H1 (cell line): ENCODE measurements around the gene DLK1. TPM values are rescaled to one million over a fixed set of nuclear protein-coding genes. Genes with fewer than 3 reads are reported as not detected.

Experiments used
- CTCF ChIA-PET: fragments of 300-600 bp; sonication (Branson Sonifier 250); formaldehyde crosslinking; loops from one replicate; lab custom pipeline; 2021; ENCODE audit not compliant: partially characterized antibody; lab: Charles Lee
- POLR2A ChIA-PET: fragments of 300-600 bp; sonication (Branson Sonifier 250); formaldehyde crosslinking; loops from one replicate; lab custom pipeline; 2021; ENCODE audit warnings: inconsistent platforms; ENCODE audit not compliant: partially characterized antibody; lab: Charles Lee
- DNase-seq, 2 experiments: peaks; one replicate each; pipeline versions ENCODE4 v3.0.0 to v3.0.0-alpha.2; 2010 to 2022; ENCODE audit warnings: low spot score in 2 of 2, low read depth in 1 of 2, mixed read lengths in 1 of 2
- FAIRE-seq: peaks from 2 replicates; lab custom pipeline; 2011; peaks lifted over from hg19 to GRCh38; lab: Jason Lieb, UNC
- H2AFZ ChIP-seq: 2 replicates; pipeline ENCODE4 v1.8.1; 2012; ENCODE audit warnings: low read length, inconsistent platforms
- H2AK5ac ChIP-seq: 2 replicates; pipeline ENCODE4 v1.6.1; 2013; ENCODE audit warnings: low read depth, low read length
- H2BK120ac ChIP-seq: replicated peaks from 2 replicates; pipeline ENCODE3; 2013; ENCODE audit warnings: low read depth, low read length, inconsistent platforms
- H2BK12ac ChIP-seq: 2 replicates; pipeline ENCODE4 v1.6.1; 2013; ENCODE audit warnings: low read depth, low read length
- H2BK15ac ChIP-seq: 2 replicates; pipeline ENCODE4 v1.6.1; 2013; ENCODE audit warnings: low read length
- H2BK20ac ChIP-seq: 2 replicates; pipeline ENCODE4 v1.6.1; 2013; ENCODE audit warnings: low read length
- H2BK5ac ChIP-seq: 2 replicates; pipeline ENCODE4 v1.6.1; 2013; ENCODE audit warnings: low read depth, low read length
- H3K14ac ChIP-seq: 2 replicates; pipeline ENCODE4 v1.6.1; 2013; ENCODE audit warnings: inconsistent platforms; ENCODE audit not compliant: insufficient read length
- H3K18ac ChIP-seq: 2 replicates; pipeline ENCODE4 v1.6.1; 2013; ENCODE audit warnings: low read length; ENCODE audit errors: extremely low read depth
- H3K23ac ChIP-seq: 2 replicates; pipeline ENCODE4 v1.6.1; 2013; ENCODE audit warnings: inconsistent platforms; ENCODE audit not compliant: insufficient read length
- H3K23me2 ChIP-seq: 2 replicates; pipeline ENCODE4 v1.6.1; 2013; ENCODE audit warnings: low read depth, low read length
- H3K27ac ChIP-seq: 2 replicates; pipeline ENCODE4 v1.6.1; 2011; ENCODE audit warnings: low read depth, low read length, inconsistent platforms
- H3K27me3 ChIP-seq, 4 experiments: replicated peaks in 1 of 4; 1 replicate in 1 of 4; 2 replicates in 3 of 4; pipeline versions ENCODE4 v1.6.1 to v1.8.1; 2011 to 2013; ENCODE audit warnings: low read length in 3 of 4, mild to moderate bottlenecking in 3 of 4, inconsistent platforms in 2 of 4, mixed read lengths in 2 of 4, moderate library complexity in 1 of 4; ENCODE audit not compliant: control insufficient read depth in 3 of 4, insufficient read depth in 3 of 4; ENCODE audit errors: extremely low read depth in 1 of 4
- H3K36me3 ChIP-seq, 4 experiments: 2 replicates each; pipeline versions ENCODE4 v1.6.1 to v1.8.1; 2011 to 2013; ENCODE audit warnings: mild to moderate bottlenecking in 4 of 4, low read length in 3 of 4, moderate library complexity in 2 of 4, control low read depth in 1 of 4, inconsistent platforms in 1 of 4; ENCODE audit not compliant: insufficient read depth in 4 of 4, control insufficient read depth in 2 of 4
- H3K4ac ChIP-seq: replicated peaks from 2 replicates; pipeline ENCODE3; 2013; ENCODE audit warnings: low read length, low read depth, mixed read lengths, inconsistent platforms; ENCODE audit not compliant: insufficient read length
- H3K4me1 ChIP-seq, 4 experiments: replicated peaks in 1 of 4; 1 replicate in 1 of 4; 2 replicates in 3 of 4; pipeline versions ENCODE4 v1.6.1 to v1.8.1; 2011 to 2013; ENCODE audit warnings: low read length in 3 of 4, inconsistent platforms in 2 of 4, mixed read lengths in 1 of 4; ENCODE audit not compliant: insufficient read depth in 4 of 4, control insufficient read depth in 3 of 4
- H3K4me2 ChIP-seq, 2 experiments: 2 replicates each; pipeline versions ENCODE4 v1.6.1 to v1.8.1; 2011 to 2013; ENCODE audit warnings: low read depth in 2 of 2, low read length in 2 of 2, control low read depth in 1 of 2, inconsistent platforms in 1 of 2, mild to moderate bottlenecking in 1 of 2; ENCODE audit not compliant: insufficient read depth in 1 of 2
- H3K4me3 ChIP-seq, 4 experiments: fragments of 200-600, 300-600 bp in 1 of 4; sonication (generic), shearing (Covaris generic), sonication (Bioruptor Twin) in 1 of 4; 2 replicates each; pipeline versions ENCODE4 v1.5.1 to v1.8.1; 2011 to 2016; ENCODE audit warnings: low read length in 4 of 4, low read depth in 3 of 4, control low read depth in 2 of 4, inconsistent platforms in 2 of 4, mild to moderate bottlenecking in 2 of 4, mixed read lengths in 1 of 4, moderate library complexity in 1 of 4; ENCODE audit not compliant: insufficient read depth in 2 of 4; ENCODE audit errors: extremely low read depth in 1 of 4
- H3K56ac ChIP-seq: replicated peaks from 2 replicates; pipeline ENCODE3; 2013; ENCODE audit warnings: low read depth, mild to moderate bottlenecking, mixed read lengths, low read length, inconsistent platforms; ENCODE audit not compliant: insufficient read length
- H3K79me1 ChIP-seq: 2 replicates; pipeline ENCODE4 v1.6.1; 2013; ENCODE audit warnings: low read depth, low read length, control low read depth
- H3K79me2 ChIP-seq, 2 experiments: 2 replicates each; pipeline versions ENCODE4 v1.6.1 to v1.8.1; 2012 to 2013; ENCODE audit warnings: low read length in 2 of 2, mild to moderate bottlenecking in 2 of 2, inconsistent platforms in 1 of 2; ENCODE audit not compliant: insufficient read depth in 2 of 2, control insufficient read depth in 1 of 2
- H3K9ac ChIP-seq, 4 experiments: replicated peaks in 1 of 4; 1 replicate in 1 of 4; 2 replicates in 3 of 4; pipeline versions ENCODE4 v1.6.1 to v1.8.1; 2011 to 2013; ENCODE audit warnings: low read depth in 3 of 4, low read length in 3 of 4, control low read depth in 2 of 4, mild to moderate bottlenecking in 2 of 4, moderate library complexity in 2 of 4, inconsistent platforms in 1 of 4; ENCODE audit errors: extremely low read depth in 1 of 4
- H3K9me3 ChIP-seq, 2 experiments: 2 replicates each; pipeline versions ENCODE4 v1.6.1 to v1.8.1; 2012 to 2013; ENCODE audit warnings: mild to moderate bottlenecking in 2 of 2, moderate library complexity in 2 of 2, control low read depth in 1 of 2, inconsistent platforms in 1 of 2, low read depth in 1 of 2, low read length in 1 of 2, mixed read lengths in 1 of 2; ENCODE audit not compliant: insufficient read depth in 2 of 2
- H4K20me1 ChIP-seq, 2 experiments: replicated peaks in 1 of 2; 2 replicates each; pipeline versions ENCODE3 to v1.8.1; 2011 to 2013; ENCODE audit warnings: inconsistent platforms in 2 of 2, low read length in 2 of 2, mild to moderate bottlenecking in 1 of 2; ENCODE audit not compliant: insufficient read depth in 2 of 2, control insufficient read depth in 1 of 2
- H4K5ac ChIP-seq: 2 replicates; pipeline ENCODE4 v1.6.1; 2013; ENCODE audit warnings: low read length, low read depth, mixed read lengths, inconsistent platforms; ENCODE audit not compliant: insufficient read length
- H4K8ac ChIP-seq: 2 replicates; pipeline ENCODE4 v1.8.0; 2013; ENCODE audit warnings: mild to moderate bottlenecking, moderate library complexity, low read length, inconsistent platforms; ENCODE audit not compliant: insufficient read depth; ENCODE audit errors: extremely low read depth
- H4K91ac ChIP-seq: replicated peaks from 2 replicates; pipeline ENCODE3; 2013; ENCODE audit warnings: low read length, mixed read lengths, inconsistent platforms; ENCODE audit not compliant: insufficient read length
- BRCA1 ChIP-seq: IDR thresholded peaks from 2 replicates; pipeline ENCODE4 v1.6.1; 2012; ENCODE audit warnings: low read depth, low read length, improper control_type of control experiment
- CBX5 ChIP-seq: fragments of 300-800, 300-1000 bp; sonication (generic); IDR thresholded peaks from 2 replicates; pipeline ENCODE4 v1.7.1; 2016; ENCODE audit warnings: antibody characterized with exemption, low read length, low read depth
- EP300 ChIP-seq, 2 experiments: IDR thresholded peaks; 1 replicate in 1 of 2; 2 replicates in 1 of 2; pipeline ENCODE4 v1.6.1; 2011 to 2012; ENCODE audit warnings: low read depth in 2 of 2, low read length in 2 of 2, mild to moderate bottlenecking in 2 of 2, borderline replicate concordance in 1 of 2, inconsistent platforms in 1 of 2, moderate library complexity in 1 of 2
- GABPA ChIP-seq: IDR thresholded peaks from 2 replicates; pipeline ENCODE4 v1.6.1; 2011; ENCODE audit warnings: mild to moderate bottlenecking, low read length, moderate library complexity, borderline replicate concordance; ENCODE audit not compliant: insufficient read depth
- GTF2F1 ChIP-seq: IDR thresholded peaks from 2 replicates; pipeline ENCODE4 v1.6.1; 2012; ENCODE audit warnings: low read depth, low read length, improper control_type of control experiment, borderline replicate concordance
- NRF1 ChIP-seq: IDR thresholded peaks from 2 replicates; pipeline ENCODE4 v1.6.1; 2011; ENCODE audit warnings: mild to moderate bottlenecking, low read depth, low read length, improper control_type of control experiment
- RBBP5 ChIP-seq: IDR thresholded peaks from 2 replicates; pipeline ENCODE4 v1.7.1; 2012; ENCODE audit warnings: low read depth, mild to moderate bottlenecking, inconsistent platforms, low read length, moderate library complexity, borderline replicate concordance
- SIRT6 ChIP-seq: IDR thresholded peaks from one replicate; pipeline ENCODE4 v1.7.1; 2012; ENCODE audit warnings: low read length, inconsistent platforms
- SIX5 ChIP-seq: IDR thresholded peaks from 2 replicates; pipeline ENCODE4 v1.6.1; 2011; ENCODE audit warnings: mild to moderate bottlenecking, low read depth, low read length
- SP4 ChIP-seq: IDR thresholded peaks from 2 replicates; pipeline ENCODE4 v1.6.1; 2012; ENCODE audit warnings: low read length, inconsistent platforms
- SUZ12 ChIP-seq: fragments of 200-600 bp; sonication (generic); IDR thresholded peaks from 2 replicates; pipeline ENCODE4 v1.6.1; 2012; ENCODE audit warnings: mild to moderate bottlenecking, inconsistent platforms, low read length, moderate library complexity, mixed read lengths
- TEAD4 ChIP-seq: IDR thresholded peaks from 2 replicates; pipeline ENCODE4 v1.6.1; 2012; ENCODE audit warnings: low read depth, low read length, inconsistent platforms, mixed read lengths
- YY1 ChIP-seq: IDR thresholded peaks from 2 replicates; pipeline ENCODE4 v1.6.1; 2011; ENCODE audit warnings: low read depth, mild to moderate bottlenecking, low read length
- WGBS, 2 experiments: shearing (Covaris generic) in 1 of 2; methylation state at CpG; one replicate each; pipeline versions ENCODE4 v1.1.6 to v1.1.7; 2013 to 2015; ENCODE audit warnings: low lambda C conversion rate in 2 of 2, mixed read lengths in 2 of 2, inconsistent platforms in 1 of 2, low coverage in 1 of 2, missing lambda C conversion rate in 1 of 2; ENCODE audit not compliant: insufficient replicate concordance in 2 of 2, insufficient coverage in 1 of 2, insufficient read length in 1 of 2; ENCODE audit errors: extremely low coverage in 1 of 2, missing lambda C conversion rate in 1 of 2; 5-methylcytosine and 5-hydroxymethylcytosine counted together
- polyA plus RNA-seq, 7 experiments: library from polyadenylated mRNA; depleted of rRNA in 3 of 7; stranded (reverse) in 5 of 7; unstranded in 2 of 7; fragments of >200 nt in 5 of 7; fragments of 200-250 nt in 2 of 7; gene quantifications; 1 replicate in 5 of 7; 2 replicates in 1 of 7; 4 replicates in 1 of 7; pipeline versions ENCODE4 v1.2.1 to v1.2.3, GENCODE V29; 2011 to 2013; ENCODE audit warnings: missing spikeins in 2 of 7, mixed read lengths in 2 of 7
- total RNA-seq: library from RNA; stranded (reverse); fragmentation: NEBNext Ultra II Directional; extraction: Animal tissue kit (Norgen Biotek cat#: 25700); gene quantifications from 2 replicates; pipeline ENCODE4 v1.2.1, GENCODE V29; 2021

Gene DLK1
- total and polyA plus RNA-seq, 2 of the 8 experiments (the other 6 are each of a cell fraction or from before 2014, with no cell fraction given): 1.3 to 2.4 TPM

- no peak overlapping the region for H2AK5ac ChIP-seq
- DNase-seq (no peak), FAIRE-seq (no peak)
- no peak overlapping the region for H2BK5ac ChIP-seq
- no peak overlapping the region for H3K56ac ChIP-seq
- H3K9me3 ChIP-seq: peaks cover 0 to 3% of the 10 kb centered on the region in 2 experiments; a peak in 1 of 4 replicates
- H2BK20ac ChIP-seq: no peak overlapping the region
- no peaks in the 10 kb centered on the region for H3K27me3 ChIP-seq
- CTCF ChIA-PET: interaction anchor here (0.6 to 0.7 kb wide), 3 partner anchors 11 to 141 kb away, joined by 3 to 4 read pairs (median 3); no protein-coding TSS in a partner anchor
- H3K9ac ChIP-seq: no peak overlapping the region
- no peak overlapping the region for H3K18ac ChIP-seq
- no peak overlapping the region for H2BK15ac ChIP-seq
- no peak overlapping the region for H2AFZ ChIP-seq
- no peak overlapping the region for H2BK12ac ChIP-seq
- WGBS, 2 experiments: 85% methylated on average over 3 of the region's 3 CpGs; no CpG with 5 or more reads in 1 of the 2 experiments
- no peak overlapping the region for H3K4me2 ChIP-seq
- POLR2A ChIA-PET: no interaction called here
- no peaks in the 10 kb centered on the region for H3K79me2 ChIP-seq
- H3K36me3 ChIP-seq: no peaks in the 10 kb centered on the region
- no peak overlapping the region for H4K5ac ChIP-seq
- no peaks in the 10 kb centered on the region for H3K79me1 ChIP-seq
- no peak overlapping the region for H3K27ac ChIP-seq
- no peak overlapping the region for H2BK120ac ChIP-seq
- H4K91ac ChIP-seq: no peak overlapping the region
- H3K4ac ChIP-seq: no peak overlapping the region
- H3K23ac ChIP-seq: no peak overlapping the region
- H3K23me2 ChIP-seq: no peaks in the 10 kb centered on the region
- no peak overlapping the region for H4K8ac ChIP-seq
- no peak overlapping the region for H3K4me3 ChIP-seq
- peaks cover 0 to 5% (median 1%) of the 10 kb centered on the region in 4 experiments; a peak in 3 of 7 replicates for H3K4me1 ChIP-seq
- no peak overlapping the region for H3K14ac ChIP-seq
- H4K20me1 ChIP-seq: no peaks in the 10 kb centered on the region
- TF ChIP-seq EP300 (IDR thresholded peaks at IDR 0.05; ENCODE audit: borderline replicate concordance in 1 of 2, low read depth in 2 of 2, low read length in 2 of 2): no peak
- TF ChIP-seq SIX5: no peak
- TF ChIP-seq YY1: no peak
- no peak for TF ChIP-seq SUZ12
- no peak for TF ChIP-seq GABPA
- TF ChIP-seq RBBP5: no peak
- no peak for TF ChIP-seq SIRT6
- TF ChIP-seq NRF1: no peak
- TF ChIP-seq CBX5: no peak
- no peak for TF ChIP-seq TEAD4
- no peak for TF ChIP-seq GTF2F1
- no peak for TF ChIP-seq SP4
- TF ChIP-seq BRCA1: no peak
Measured at GRCh38 chr14:100761481-100761880, 34.8 kb downstream of the DLK1 start.
